GM12878 (cell line): ENCODE results near the gene RIPOR3. TPM values are rescaled to one million over a fixed set of nuclear protein-coding genes. Genes with fewer than 3 reads are reported as not detected.

ENCODE experiments used
- ATAC-seq: fragments of 200-7000 bp; cut with Tn5 transposase; 3 replicates; pipeline ENCODE4 v1.9.1; 2020; ENCODE audit warnings: mild to moderate bottlenecking, moderate library complexity
- BruUV-seq: library from RNA; stranded (reverse); fragments of 400-500 nt; replicated peaks from 2 replicates; lab custom pipeline; 2021; lab: Mats Ljungman, UMichigan
- CTCF ChIA-PET: fragments of 300-600 bp; sonication (Branson Sonifier 250); formaldehyde crosslinking; extraction: SDS; loops from one replicate; lab custom pipeline; 2021; ENCODE audit warnings: inconsistent platforms; lab: Yijun Ruan, JAX
- POLR2A ChIA-PET: fragments of 350-600 bp; formaldehyde crosslinking; extraction: SDS; loops from one replicate; lab custom pipeline; 2021; ENCODE audit warnings: inconsistent platforms; lab: Charles Lee
- RAD21 ChIA-PET: fragments of 300-600 bp; sonication (Branson Sonifier 250); formaldehyde crosslinking; loops from one replicate; lab custom pipeline; 2023; ENCODE audit warnings: antibody characterized with exemption; ENCODE audit not compliant: unreplicated experiment; lab: Charles Lee
- SMC1A ChIA-PET: fragments of 300-600 bp; sonication (Branson Sonifier 250); formaldehyde crosslinking; loops from one replicate; lab custom pipeline; 2023; ENCODE audit not compliant: unreplicated experiment, uncharacterized antibody; lab: Charles Lee
- DNase-seq: peaks from one replicate; pipeline ENCODE4 v3.0.0-alpha.2; 2011; ENCODE audit warnings: low read depth, low spot score
- FAIRE-seq: peaks from 3 replicates; lab custom pipeline; 2011; peaks lifted over from hg19 to GRCh38; lab: Jason Lieb, UNC
- H2AFZ ChIP-seq: 2 replicates; pipeline ENCODE4 v1.6.0; 2011; ENCODE audit warnings: low read depth, low read length, control low read depth; ENCODE audit not compliant: control insufficient read depth
- H3K27ac ChIP-seq: 2 replicates; pipeline ENCODE4 v1.5.1; 2011; ENCODE audit warnings: control low read depth; ENCODE audit not compliant: control insufficient read depth, insufficient read depth
- H3K27me3 ChIP-seq, 2 experiments: replicated peaks in 1 of 2; 2 replicates each; pipeline versions ENCODE4 v1.6.0 to v1.6.1; 2011; ENCODE audit warnings: low read length in 1 of 2; ENCODE audit not compliant: control insufficient read depth in 2 of 2, insufficient read depth in 2 of 2
- H3K36me3 ChIP-seq, 2 experiments: 2 replicates each; pipeline ENCODE4 v1.5.1; 2011; ENCODE audit warnings: low read length in 1 of 2; ENCODE audit not compliant: control insufficient read depth in 2 of 2, insufficient read depth in 2 of 2
- H3K4me1 ChIP-seq: 2 replicates; pipeline ENCODE4 v1.6.1; 2011; ENCODE audit warnings: mild to moderate bottlenecking, low read length, moderate library complexity, mixed read lengths; ENCODE audit not compliant: control insufficient read depth, insufficient read depth
- H3K4me2 ChIP-seq: 2 replicates; pipeline ENCODE4 v1.6.0; 2011; ENCODE audit warnings: control low read depth; ENCODE audit not compliant: control insufficient read depth, insufficient read depth
- H3K4me3 ChIP-seq: fragments of 200-600 bp; sonication (generic); 2 replicates; pipeline ENCODE4 v1.5.1; 2016
- H3K79me2 ChIP-seq: 2 replicates; pipeline ENCODE4 v1.6.0; 2011; ENCODE audit warnings: low read length; ENCODE audit not compliant: control insufficient read depth, insufficient read depth
- H3K9ac ChIP-seq: 2 replicates; pipeline ENCODE4 v1.8.0; 2011; ENCODE audit warnings: low read length, control low read depth, mixed read lengths; ENCODE audit not compliant: control insufficient read depth, insufficient read depth
- H3K9me3 ChIP-seq: replicated peaks from 3 replicates; pipeline ENCODE4 v1.5.1; 2011; ENCODE audit warnings: mild to moderate bottlenecking, low read length; ENCODE audit not compliant: control insufficient read depth, insufficient read depth
- H4K20me1 ChIP-seq: 2 replicates; pipeline ENCODE4 v1.6.0; 2011; ENCODE audit not compliant: control insufficient read depth, insufficient read depth
- ETV6 ChIP-seq, 2 experiments: fragments of 450-650 bp in 1 of 2; IDR thresholded peaks in 1 of 2; conservative IDR thresholded peaks in 1 of 2; 2 replicates each; pipeline ENCODE4 v1.6.1; 2014; ENCODE audit warnings: antibody characterized with exemption in 1 of 2, borderline replicate concordance in 1 of 2, low read depth in 1 of 2, mild to moderate bottlenecking in 1 of 2, moderate library complexity in 1 of 2
- NFXL1 ChIP-seq: fragments of 450-650 bp; IDR thresholded peaks from 2 replicates; pipeline ENCODE4 v1.6.1; 2017; ENCODE audit warnings: antibody characterized with exemption, mild to moderate bottlenecking, borderline replicate concordance
- RCOR1 ChIP-seq: conservative IDR thresholded peaks from 2 replicates; pipeline ENCODE4 v1.6.1; 2012; ENCODE audit warnings: low read depth, low read length, improper control_type of control experiment
- RELB ChIP-seq: fragments of 450-650 bp; IDR thresholded peaks from 2 replicates; pipeline ENCODE4 v1.6.1; 2017; ENCODE audit warnings: low read depth, mild to moderate bottlenecking, moderate library complexity
- in situ Hi-C: fragments of 300-500 bp; cut with MboI; formaldehyde crosslinking; loops from 9 replicates; pipeline ENCODE4 v1.14.3; 2018; ENCODE audit warnings: mixed read lengths
- intact Hi-C: fragments of 100-400 bp; cut with micrococcal nuclease; formaldehyde crosslinking; loops from one replicate; pipeline ENCODE4 v1.14.2; 2022; ENCODE audit not compliant: unreplicated experiment
- polyA plus RNA-seq, 11 experiments: library from polyadenylated mRNA; depleted of rRNA in 4 of 11; unstranded in 6 of 11; stranded (reverse) in 5 of 11; fragments of >200 nt; fragmentation: Nextera tagmentation in 4 of 11; fragmentation: Illumina TruSeq in 1 of 11; extraction: Ambion mirVana in 4 of 11; extraction: Trizol in 1 of 11; gene quantifications; 1 replicate in 1 of 11; 2 replicates in 10 of 11; pipeline versions ENCODE4 v1.2.1 to v1.2.3, GENCODE V29; 2011 to 2016; ENCODE audit warnings: inconsistent platforms in 2 of 11, missing spikeins in 2 of 11, low read depth in 1 of 11
- total RNA-seq, 4 experiments: library from RNA; depleted of rRNA in 3 of 4; stranded (reverse); fragments of >200 nt in 3 of 4; fragmentation: Illumina TruSeq in 1 of 4; extraction: Trizol in 1 of 4; gene quantifications; 2 replicates each; pipeline versions ENCODE4 v1.2.1 to v1.2.3, GENCODE V29; 2013 to 2021

Gene RIPOR3
- total and polyA plus RNA-seq, 10 of the 15 experiments (the other 5 are each of a cell fraction or from before 2014, with no cell fraction given): 0.04 to 0.55 (median 0.12) TPM; not detected in 6

GRCh38 chr20:50737352-50737751 lies 46.0 kb upstream of the RIPOR3 start (continued):
- TF ChIP-seq RELB: no peak

- no peaks in the 10 kb centered on the region for H3K36me3 ChIP-seq
- FAIRE-seq (no peak), DNase-seq (no peak), ATAC-seq (no peak)
- intact Hi-C loops (loop anchor here (10.0 kb wide), 1 partner anchor 551 kb away; no protein-coding TSS in a partner anchor), in situ Hi-C loops (no loop called here)
- H3K4me3 ChIP-seq: no peak overlapping the region
- no peaks in the 10 kb centered on the region for H4K20me1 ChIP-seq
- H2AFZ ChIP-seq: no peak overlapping the region
- ChIA-PET CTCF (no interaction called here), RAD21 (no interaction called here), SMC1A (no interaction called here), POLR2A (no interaction called here)
- H3K4me2 ChIP-seq: no peak overlapping the region
- no peaks in the 10 kb centered on the region for H3K9me3 ChIP-seq
- H3K4me1 ChIP-seq: no peaks in the 10 kb centered on the region
- TF ChIP-seq NFXL1 (peak; percentile 38; the same call in 1 of the 2 replicates), RCOR1 (no peak), ETV6 (conservative IDR thresholded peaks at IDR 0.05 in 1 of 2, IDR thresholded peaks at IDR 0.05 in 1 of 2; ENCODE audit: borderline replicate concordance in 1 of 2, low read depth in 1 of 2) (peak in 1 of 2 experiments; percentile 93; a peak in 2 of 4 replicates)
- no peak overlapping the region for H3K9ac ChIP-seq
- H3K79me2 ChIP-seq: peaks cover 6% of the 10 kb centered on the region
- H3K27ac ChIP-seq: no peak overlapping the region
- TSS peak; percentile 9 for BruUV-seq
- no peaks in the 10 kb centered on the region for H3K27me3 ChIP-seq
Observed at GRCh38 chr20:50735813-50736212, 44.5 kb upstream of the RIPOR3 start.
